Glomerular endothelial cell (primary cell): ENCODE measurements around the gene NACAD. TPM values are rescaled to one million over a fixed set of nuclear protein-coding genes. Genes with fewer than 3 reads are reported as not detected.
"Not testable (repeated sequence)": the region's sequence is repeated elsewhere in the genome, so short reads cannot be mapped to it uniquely, and the experiment has no call there.

Experiments
- DNase-seq: peaks from one replicate; pipeline ENCODE4 v3.0.0-alpha.2; 2011; ENCODE audit warnings: low read depth, low spot score; ENCODE audit errors: extremely low read depth
- total RNA-seq: library from RNA; depleted of rRNA; stranded (reverse); fragments of >200 nt; gene quantifications from 2 replicates; pipeline ENCODE4 v1.2.3, GENCODE V29; 2015

The NACAD gene
- total RNA-seq, 1 donor from 2014 or later = 7.9 TPM

DNA sequence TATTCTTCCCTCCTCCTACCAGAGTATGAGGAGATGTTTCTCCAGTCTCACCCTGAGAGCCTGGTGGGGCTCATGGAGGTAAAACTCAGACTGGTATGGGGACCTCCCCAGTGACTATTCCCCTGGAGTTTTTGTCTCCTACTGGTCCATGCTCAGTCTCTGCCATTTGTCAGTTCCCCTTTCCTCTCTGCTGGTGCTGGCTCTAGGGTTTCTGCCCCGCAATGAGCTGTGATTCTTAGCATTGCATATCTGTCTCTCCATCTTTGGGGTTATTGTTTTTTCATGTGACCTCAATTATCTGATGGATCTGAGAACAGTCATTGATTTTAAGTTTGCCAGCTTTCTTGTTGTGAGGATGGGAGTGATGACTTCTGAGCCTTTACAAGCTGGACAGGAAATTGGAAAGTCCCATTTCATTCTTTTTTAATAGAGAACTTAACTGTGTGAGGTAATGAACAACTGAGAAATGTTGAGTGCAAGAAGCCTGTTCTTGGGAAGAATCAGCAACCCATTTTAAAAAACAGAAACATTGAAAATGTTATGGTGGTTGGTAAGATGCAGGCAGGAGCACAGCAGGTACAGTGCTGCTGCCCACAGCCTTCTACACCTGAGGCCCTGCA lies 26.9 kb downstream of the NACAD start:
- no peak for DNase-seq

DNA sequence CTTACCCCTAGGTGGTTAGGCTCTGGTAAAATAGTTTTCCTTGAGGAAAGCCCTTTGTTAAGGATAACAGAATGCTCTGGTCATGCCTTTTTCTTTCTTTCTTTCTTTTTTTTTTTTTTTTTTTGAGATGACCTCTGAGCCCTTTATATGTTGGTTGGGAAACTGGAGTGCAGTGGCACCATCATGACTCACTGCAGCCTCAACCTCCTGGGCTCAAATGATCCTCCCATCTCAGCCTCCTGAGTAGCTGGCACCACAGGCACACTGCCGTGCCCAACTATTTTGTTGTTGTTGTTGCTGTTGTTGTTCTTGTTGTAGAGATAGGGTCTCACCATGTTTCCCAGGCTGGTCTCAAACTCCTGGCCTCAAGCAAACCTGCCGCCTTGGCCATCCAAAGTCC lies 27.4 kb downstream of the NACAD start:
- DNase-seq = no peak

DNA sequence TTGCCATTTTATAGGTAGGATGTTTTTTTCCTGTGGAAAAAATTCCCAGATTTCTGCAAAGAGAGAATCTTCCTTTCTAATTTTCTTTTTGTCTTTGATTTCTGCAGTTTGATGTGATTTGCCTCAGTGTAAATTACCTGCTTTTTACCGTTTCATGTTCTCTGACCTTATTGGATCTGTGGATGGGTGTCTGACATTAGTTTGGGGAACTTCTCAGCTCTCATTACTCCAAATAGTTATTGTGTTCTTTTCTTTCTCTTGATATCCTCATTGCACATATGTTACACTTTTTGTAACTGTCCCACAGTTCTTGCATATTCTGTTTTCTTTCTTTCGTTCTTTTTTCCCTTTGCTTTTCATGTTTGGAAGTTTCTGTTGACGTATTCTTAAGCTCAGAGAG lies 28.5 kb downstream of the NACAD start:
- DNase-seq = no peak

DNA sequence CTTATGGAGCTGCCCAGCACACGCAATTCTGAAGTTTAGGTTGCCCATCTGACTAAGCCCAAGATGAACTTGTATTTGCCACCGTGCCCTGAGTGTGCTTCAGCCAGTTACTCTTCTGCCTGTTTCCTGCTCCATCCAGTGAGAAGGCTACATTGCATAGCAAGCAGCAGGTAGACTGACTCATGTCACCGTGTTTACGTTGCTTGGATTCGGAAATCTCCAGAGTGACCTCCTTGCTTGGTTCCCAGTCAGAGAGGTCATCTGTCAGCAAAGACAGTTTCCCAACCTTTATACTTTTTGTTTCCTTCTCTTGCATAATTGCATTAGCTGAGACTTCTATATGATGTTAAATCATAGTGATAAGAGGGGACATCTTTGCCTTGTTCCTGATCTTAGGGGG lies 30.9 kb downstream of the NACAD start:
- DNase-seq = no peak

DNA sequence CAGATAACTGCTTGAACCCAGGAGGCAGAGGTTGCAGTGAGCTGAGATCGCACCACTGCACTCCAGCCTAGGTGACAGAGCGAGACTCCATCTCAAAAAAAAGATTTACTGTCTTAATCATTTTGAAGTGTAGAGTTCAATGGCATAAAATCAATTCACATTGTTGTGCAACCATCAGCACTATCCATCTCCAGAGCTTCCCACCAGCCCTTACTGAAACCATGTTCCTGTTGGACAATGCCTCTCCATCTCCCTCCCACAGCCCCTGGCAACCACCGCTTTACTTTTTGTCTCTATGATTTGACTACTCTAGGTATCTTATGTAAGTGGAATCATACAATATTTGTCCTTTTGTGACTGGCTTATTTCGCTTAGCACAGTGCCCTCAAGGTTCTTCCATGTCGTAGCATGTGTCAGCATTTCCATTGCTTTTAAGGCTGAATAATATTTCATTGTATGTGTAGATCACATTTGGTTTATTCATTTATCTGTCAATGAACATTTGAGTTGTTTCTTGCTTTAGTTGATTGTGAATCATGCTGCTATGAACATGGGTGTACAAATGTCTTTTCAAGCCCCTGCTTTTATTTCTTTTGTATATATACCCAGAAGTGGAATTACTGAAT lies 33.1 kb downstream of the NACAD start:
- no peak for DNase-seq

DNA sequence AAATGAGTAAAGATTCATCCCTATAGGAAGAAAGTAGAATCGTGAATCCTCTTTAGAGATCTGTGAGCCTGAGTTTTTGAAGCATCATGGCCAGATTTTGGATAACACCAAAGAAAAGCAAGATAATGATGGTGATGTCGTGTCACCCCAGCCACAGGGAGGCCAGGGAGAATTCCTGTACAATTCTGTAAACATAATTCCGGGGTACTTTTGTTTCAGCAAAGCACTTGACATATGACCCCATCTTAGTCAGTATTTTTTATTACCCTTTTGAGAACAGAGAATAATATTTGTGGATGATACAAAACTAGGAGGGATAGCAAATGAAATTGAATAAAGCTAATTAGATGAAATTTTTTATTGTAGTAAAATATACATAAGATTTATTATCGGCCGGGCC lies 33.8 kb downstream of the NACAD start:
- DNase-seq = no peak

DNA sequence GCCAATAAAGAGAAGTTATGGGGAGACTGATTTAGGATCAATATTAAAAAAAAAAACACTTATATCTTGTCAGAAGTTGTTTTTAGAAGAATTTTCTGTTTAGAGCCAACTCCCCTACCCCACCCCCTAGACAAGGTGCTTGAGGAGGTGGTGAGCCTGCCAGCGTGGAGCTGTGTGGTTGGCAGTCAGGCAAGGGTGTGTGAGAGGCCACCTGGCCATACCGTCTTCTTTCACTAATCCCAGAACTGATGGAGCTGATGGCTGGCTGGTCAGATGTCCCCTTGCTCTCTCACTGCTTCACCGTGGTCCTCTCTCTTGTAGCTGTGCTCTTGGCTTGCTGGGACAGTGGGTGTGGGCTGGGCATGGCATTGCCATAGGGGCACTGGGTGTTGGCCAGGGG lies 34.3 kb downstream of the NACAD start:
- no peak for DNase-seq

DNA sequence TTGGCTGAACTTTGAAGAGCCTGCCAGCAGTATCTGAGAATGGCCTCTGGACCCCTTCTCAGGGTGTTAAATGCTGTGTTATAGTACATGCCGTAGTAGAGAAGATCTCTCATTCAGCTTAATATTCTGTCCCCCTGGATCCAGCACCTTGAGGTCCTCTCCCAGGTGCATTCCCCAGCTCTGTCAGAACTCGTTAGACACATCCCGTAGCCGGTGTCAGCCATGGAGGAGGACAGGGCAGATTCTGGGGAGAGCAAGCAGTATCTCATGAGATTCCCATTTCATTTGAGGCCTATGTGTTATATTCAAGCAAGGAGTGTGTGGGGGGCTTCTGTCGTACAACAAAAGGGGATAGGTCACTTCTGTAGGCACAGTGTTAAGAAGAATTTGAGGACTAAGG lies 34.8 kb downstream of the NACAD start:
- DNase-seq = no peak

DNA sequence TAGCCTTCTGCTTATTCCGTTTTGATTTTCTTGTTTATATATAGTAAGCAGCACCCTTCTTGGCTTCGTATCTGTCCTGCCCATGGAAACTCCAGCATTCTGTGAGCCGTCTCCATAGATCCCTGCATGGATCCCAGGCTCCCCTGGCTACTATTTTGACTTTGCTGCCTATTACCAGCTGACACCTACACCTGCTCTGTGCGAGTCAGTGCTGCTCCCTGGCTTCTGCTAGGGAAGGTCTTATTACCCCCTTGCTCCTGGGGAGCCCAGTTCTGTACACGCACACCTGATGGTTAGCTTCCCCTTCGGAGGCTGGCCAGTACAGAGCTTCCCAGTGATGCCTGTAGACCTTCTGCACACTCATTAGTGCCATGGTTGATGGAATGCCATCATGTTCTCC lies 35.4 kb downstream of the NACAD start:
- DNase-seq = no peak

DNA sequence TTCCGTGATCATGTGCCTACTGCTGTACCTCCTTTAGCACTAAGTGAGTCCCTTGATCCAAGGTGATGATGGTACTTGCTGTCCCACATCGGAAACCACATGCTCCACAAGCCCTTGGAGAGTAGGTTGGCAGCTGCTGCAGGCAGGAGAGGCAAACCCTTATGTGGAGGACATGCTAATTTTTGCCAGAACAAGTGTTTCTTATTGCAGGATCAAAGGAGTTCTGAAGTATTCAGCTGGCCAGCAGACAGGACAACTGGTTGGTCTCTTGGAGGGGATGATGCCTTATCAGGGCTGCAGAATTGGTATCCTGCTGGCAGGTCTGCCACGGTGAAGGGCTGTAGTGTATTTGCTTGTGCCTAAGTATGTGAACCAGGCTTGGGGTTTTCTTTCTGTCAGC lies 36.8 kb downstream of the NACAD start:
- DNase-seq = no peak

DNA sequence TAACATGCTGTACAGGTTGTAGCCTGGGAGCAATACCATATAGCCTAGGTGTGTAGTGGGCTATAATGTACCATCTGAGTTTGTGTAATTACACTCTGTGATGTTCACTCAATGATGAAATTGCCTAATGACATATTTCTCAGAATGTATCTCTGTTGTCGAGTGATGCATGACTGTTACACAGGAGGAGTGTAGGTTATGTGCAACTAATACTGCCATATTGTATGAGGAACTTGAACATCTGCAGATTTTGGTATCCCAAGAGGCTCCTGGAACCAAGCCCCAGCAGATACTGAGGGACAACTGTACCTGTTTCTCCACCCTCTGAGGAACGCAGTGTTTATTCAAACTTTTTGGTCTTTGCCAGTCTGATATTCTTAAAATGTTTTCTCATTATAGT lies 38.6 kb downstream of the NACAD start:
- DNase-seq = no peak

DNA sequence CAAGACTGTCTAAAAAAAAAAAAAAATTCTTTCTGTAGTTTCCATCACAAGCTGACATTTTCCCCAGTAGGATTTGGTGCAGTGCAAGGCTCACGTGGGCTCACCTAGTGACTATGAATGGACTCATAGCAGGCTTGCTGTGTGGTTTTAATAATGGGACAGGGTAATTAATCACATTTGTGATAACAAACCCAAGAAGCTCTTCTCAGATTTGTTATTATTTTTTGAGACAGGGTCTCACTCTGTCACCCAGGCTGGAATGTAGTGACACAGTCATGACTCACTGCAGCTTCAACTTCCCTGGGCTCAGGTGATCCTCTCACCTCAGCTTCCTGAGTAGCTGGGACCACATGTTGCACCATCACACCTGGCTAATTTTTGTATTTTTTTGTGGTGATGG lies 40.0 kb downstream of the NACAD start:
- DNase-seq = no peak

DNA sequence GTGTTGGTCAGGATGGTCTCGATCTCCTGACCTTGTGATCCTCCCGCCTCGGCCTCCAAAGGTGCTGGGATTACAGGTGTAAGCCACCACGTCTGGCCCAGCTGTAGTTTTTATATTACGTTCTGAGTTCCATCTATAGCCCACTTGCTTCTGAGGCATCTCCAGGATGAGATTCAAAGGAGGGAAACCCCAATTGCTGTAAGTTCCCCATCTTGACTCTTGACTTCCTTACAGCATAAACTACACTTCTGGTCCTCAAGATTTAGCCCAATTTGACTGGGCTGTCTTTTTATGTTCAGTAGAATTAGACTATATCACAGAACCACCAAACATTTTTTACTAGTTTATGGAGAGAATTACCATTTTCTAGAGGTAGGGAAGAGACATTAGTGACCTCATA lies 44.4 kb downstream of the NACAD start:
- DNase-seq = no peak

DNA sequence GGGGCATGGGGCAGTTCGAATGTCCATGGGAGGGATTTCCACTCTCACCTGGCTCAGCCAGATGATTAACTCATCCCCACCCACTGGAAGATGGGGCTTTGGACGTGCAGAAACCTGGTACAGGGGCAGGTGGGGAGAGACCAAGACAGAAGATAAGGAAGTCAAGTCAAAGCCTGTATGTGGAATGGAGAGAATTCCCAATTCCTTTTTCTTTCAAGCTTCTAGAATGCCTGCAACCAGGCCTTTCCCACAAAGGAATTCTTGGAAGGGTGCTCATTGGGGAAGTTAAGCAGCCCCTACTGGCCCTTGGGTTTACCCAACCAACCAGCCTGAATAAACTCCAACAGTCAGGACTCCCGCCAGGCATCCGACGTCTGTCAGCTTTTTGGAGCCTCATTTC lies 49.7 kb downstream of the NACAD start:
- no peak for DNase-seq

DNA sequence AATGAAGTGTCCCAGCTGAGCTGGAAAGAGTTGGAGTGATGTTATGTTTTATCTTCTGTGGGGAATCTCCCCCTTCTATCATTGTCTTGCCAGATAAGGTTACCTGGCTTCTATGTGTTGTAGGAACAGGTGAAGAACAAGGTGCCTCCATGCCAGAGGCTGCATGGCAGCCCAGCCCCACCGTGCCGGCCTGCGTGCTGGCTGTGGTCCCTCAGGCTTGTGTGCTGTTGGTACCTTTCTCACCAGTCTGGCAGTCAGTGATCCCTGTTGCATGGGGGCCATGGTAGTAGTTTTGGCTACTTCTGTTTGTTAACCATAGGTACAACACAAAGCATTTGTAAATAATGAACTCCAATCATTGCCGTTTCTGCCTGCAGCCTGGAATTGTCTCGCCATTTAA lies 50.9 kb downstream of the NACAD start:
- no peak for DNase-seq

DNA sequence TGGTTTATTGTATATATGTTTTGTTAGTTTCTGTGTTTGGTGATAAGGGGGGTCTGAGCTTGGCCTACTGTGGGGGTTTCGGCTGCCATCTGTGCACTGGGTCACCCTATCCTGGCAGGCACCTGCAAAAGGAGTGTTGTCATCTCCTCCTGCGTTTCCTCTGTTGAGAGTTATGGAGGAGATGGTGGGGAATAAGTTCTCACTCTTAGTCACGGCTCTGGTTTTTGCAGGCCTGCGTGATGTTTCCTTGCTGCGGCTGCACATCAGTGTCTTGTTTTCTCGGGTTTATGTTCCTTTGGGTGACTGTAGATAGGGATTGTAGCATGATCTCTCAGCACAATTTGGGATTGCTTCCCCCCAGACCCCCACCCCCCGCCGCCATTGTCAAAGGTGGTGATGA lies 52.0 kb downstream of the NACAD start:
- DNase-seq = no peak

DNA sequence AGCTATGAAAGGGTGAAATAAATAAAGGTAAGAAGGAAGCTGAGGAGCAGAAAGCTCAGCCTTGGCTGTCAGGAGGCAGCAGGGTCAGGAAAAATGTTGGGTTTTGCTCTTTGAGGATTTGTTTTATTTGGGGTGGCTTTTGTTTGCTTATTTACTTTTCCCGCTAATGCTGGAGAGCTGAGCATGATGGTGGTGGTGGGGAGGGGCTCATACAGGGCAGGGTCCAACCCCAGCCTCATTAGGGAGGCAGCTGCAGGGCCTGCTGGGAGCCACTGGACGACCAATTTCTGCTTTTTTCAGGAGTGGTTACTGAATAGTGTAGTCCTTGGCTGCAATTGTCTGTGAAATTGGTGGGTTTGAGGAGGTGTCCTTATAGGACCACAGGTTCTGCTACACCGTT lies 52.5 kb downstream of the NACAD start:
- no peak for DNase-seq

DNA sequence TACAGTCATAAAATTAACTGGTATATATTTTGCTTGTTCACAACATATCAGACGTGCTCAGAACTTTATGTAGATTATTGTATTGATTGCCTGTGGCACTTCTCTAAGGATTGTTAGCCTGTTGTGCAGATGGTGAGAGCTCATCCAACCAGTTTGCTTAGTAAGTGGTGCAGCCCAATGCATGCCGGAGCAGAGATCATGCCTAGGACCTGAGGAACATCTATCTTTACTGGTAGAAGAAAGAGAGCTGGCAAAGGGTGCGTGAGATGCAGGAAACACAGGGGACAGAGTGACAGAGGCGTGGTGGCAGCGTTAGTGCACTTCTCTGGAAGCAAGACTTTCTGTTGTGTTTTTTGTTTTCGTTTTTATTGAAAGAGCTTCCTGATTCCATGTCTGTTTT lies 52.9 kb downstream of the NACAD start:
- no peak for DNase-seq

DNA sequence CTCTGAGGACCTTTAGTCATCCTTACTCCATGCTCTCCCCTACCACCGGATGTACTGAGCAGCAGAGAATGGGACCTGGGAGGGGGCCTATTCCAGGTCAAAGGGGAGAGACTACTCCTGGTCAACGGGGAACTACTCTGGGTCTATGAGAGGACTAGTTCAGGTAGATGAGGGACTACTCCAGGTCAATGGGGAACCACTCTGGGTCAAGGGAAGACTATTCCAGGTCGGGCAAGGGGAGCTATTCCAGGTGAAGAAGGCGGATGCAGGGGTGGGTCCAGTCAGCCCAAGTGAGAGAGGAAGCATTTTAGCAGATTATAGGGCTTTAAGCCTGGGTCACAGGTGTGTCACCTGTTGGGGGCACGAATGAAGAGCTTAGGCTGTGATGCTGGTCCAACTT lies 53.4 kb downstream of the NACAD start:
- DNase-seq = no peak

DNA sequence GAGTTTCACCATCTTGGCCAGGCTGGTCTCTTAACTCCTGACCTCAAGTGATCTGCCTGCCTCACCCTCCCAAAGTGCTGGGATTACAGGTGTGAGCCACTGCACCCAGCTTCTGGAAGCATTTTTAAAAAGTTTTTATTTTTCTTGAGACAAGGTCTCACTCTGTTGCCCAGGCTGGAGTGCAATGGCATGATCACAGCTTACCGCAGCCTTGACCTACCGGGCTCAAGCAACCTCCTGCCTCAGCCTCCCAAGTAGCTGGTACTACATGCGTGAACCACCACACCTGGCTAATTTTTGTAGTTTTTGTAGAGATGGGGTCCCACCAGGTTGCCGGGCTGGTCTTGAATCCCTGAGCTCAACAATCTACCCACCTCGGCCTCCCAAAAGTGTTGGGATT lies 54.1 kb downstream of the NACAD start:
- not testable (repeated sequence) for DNase-seq

DNA sequence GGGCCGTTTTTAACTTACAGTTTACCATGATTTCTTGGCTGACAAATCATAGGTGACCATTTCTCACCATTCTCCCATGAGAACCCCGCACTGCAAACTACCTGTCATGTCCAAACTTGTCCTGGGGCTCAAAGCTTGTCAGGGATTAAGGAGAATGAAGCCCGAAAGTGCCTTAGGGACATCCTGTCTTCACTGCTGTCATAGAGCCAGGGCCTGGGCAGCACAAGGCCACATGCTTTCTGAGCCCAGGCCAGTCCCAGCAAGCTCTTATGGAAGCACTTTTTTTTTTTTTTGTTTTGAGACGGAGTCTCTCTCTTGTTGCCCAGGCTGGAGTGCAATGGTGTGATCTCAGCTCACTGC lies 54.9 kb downstream of the NACAD start:
- DNase-seq = no peak

DNA sequence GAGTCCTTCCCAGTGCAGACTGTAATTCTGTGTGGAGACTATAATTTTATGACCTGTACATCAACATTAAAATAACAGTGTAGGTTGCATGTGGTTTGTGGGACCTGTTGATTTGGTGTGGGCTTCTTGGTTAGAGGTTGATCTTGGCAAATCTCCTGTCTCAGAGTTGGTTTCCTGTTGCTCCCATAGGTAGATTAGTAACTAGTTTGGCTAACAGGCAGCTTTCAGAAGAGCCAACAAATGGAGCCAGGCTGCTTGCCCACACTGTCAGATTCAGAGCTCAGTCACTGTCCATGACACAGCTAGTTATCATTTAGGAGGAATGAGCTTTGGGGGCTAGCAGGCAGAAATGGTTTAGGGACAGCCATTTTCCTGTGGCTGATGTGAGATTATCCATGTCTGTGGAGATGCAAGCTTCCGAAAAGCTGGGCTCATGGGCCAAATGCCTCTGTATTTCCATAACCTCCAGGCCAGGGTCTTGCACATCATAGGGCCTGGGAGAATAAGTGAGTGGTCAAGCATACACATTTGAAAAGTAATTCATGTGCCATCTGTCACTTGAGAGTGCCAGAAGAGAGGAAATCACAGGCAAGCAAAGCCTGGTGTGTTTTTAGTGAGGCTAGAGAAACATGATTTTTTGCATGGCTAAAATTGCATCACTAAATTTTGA lies 55.4 kb downstream of the NACAD start:
- DNase-seq = no peak

DNA sequence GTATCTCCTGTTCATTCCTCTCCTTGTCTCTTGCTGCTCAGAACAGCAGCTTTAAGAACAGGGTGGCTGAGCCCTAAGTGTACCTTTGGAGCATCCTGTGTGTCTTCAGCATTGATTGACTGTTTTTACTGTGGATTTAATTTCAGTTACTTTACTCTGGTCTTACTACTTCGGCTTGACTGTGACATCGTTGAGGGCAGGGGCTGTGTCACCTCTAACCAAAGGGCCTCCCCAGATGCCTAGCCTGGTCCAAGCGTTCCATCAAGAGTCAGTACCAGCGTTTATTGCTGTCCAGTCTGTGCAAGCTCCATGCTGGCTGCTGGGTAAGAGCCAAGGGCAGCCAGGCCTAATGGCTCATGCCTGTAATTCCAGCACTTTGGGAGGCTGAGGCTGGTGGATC lies 56.3 kb downstream of the NACAD start:
- DNase-seq = no peak
